ENCODE data around the gene SLC66A1. TPM values are rescaled to one million over a fixed set of nuclear protein-coding genes. Genes with fewer than 3 reads are reported as not detected.
"Not testable (repeated sequence)": the region's sequence is repeated elsewhere in the genome, so short reads cannot be mapped to it uniquely, and the experiment has no call there.

SLC66A1 gene
- total RNA-seq, 1 donor = 2.5 TPM

- no peak overlapping the region for H3K4me3 ChIP-seq (ENCODE audit: low read length)
- H3K9me3 ChIP-seq (ENCODE audit: low read depth, low read length) = no peaks in the 10 kb centered on the region
- peaks cover 6% of the 10 kb centered on the region for H3K4me1 ChIP-seq (ENCODE audit: insufficient read depth, low read length)
- H3K27me3 ChIP-seq (ENCODE audit: insufficient read depth, low read length) = no peaks in the 10 kb centered on the region
Observed at GRCh38 chr1:19287436-19288185, 24.5 kb upstream of the SLC66A1 start.

- H3K4me3 ChIP-seq (ENCODE audit: low read length); H3K27me3 ChIP-seq (ENCODE audit: insufficient read depth, low read length); H3K4me1 ChIP-seq (ENCODE audit: insufficient read depth, low read length); H3K9me3 ChIP-seq (ENCODE audit: low read depth, low read length): not testable (repeated sequence)
Observed at GRCh38 chr1:19288324-19289241, 23.5 kb upstream of the SLC66A1 start, which contains the start of gene AKR7A3. AKR7A3 (minus strand) TSS chr1:19288770; CDS start chr1:19288709, 61 bp downstream.

GRCh38 chr1:19289244-19289643, 22.9 kb upstream of the SLC66A1 start:
- H3K4me1 ChIP-seq (ENCODE audit: insufficient read depth, low read length) = peaks cover 6% of the 10 kb centered on the region
- H3K27me3 ChIP-seq (ENCODE audit: insufficient read depth, low read length) = no peaks in the 10 kb centered on the region
- H3K9me3 ChIP-seq (ENCODE audit: low read depth, low read length) = no peaks in the 10 kb centered on the region
- no peak overlapping the region for H3K4me3 ChIP-seq (ENCODE audit: low read length)

GRCh38 chr1:19294638-19295037, 17.5 kb upstream of the SLC66A1 start:
- Histone ChIP-seq H3K4me3 (ENCODE audit: low read length) (no peak overlapping the region), H3K9me3 (ENCODE audit: low read depth, low read length) (peaks cover 13% of the 10 kb centered on the region), H3K27me3 (ENCODE audit: insufficient read depth, low read length) (no peaks in the 10 kb centered on the region), H3K4me1 (ENCODE audit: insufficient read depth, low read length) (no peaks in the 10 kb centered on the region)

GRCh38 chr1:19300211-19300610, 11.9 kb upstream of the SLC66A1 start:
- Histone ChIP-seq H3K9me3 (ENCODE audit: low read depth, low read length) (peaks cover 3% of the 10 kb centered on the region), H3K4me3 (ENCODE audit: low read length) (no peak overlapping the region), H3K4me1 (ENCODE audit: insufficient read depth, low read length) (no peaks in the 10 kb centered on the region), H3K27me3 (ENCODE audit: insufficient read depth, low read length) (no peaks in the 10 kb centered on the region)

- H3K27me3 ChIP-seq (ENCODE audit: insufficient read depth, low read length); H3K9me3 ChIP-seq (ENCODE audit: low read depth, low read length); H3K4me3 ChIP-seq (ENCODE audit: low read length); H3K4me1 ChIP-seq (ENCODE audit: insufficient read depth, low read length): not testable (repeated sequence)
Observed at GRCh38 chr1:19304081-19304480, 8.0 kb upstream of the SLC66A1 start.

- Histone ChIP-seq H3K4me1 (ENCODE audit: insufficient read depth, low read length) (peaks cover 4% of the 10 kb centered on the region), H3K4me3 (ENCODE audit: low read length) (no peak overlapping the region), H3K9me3 (ENCODE audit: low read depth, low read length) (no peaks in the 10 kb centered on the region), H3K27me3 (ENCODE audit: insufficient read depth, low read length) (no peaks in the 10 kb centered on the region)
Observed at GRCh38 chr1:19305880-19306279, 6.2 kb upstream of the SLC66A1 start.

- no peaks in the 10 kb centered on the region for H3K27me3 ChIP-seq (ENCODE audit: insufficient read depth, low read length)
- peaks cover 13% of the 10 kb centered on the region for H3K4me1 ChIP-seq (ENCODE audit: insufficient read depth, low read length)
- H3K9me3 ChIP-seq (ENCODE audit: low read depth, low read length) = no peaks in the 10 kb centered on the region
- H3K4me3 ChIP-seq (ENCODE audit: low read length) = no peak overlapping the region
Observed at GRCh38 chr1:19306941-19307340, 5.2 kb upstream of the SLC66A1 start.

- no peaks in the 10 kb centered on the region for H3K9me3 ChIP-seq (ENCODE audit: low read depth, low read length)
- peaks cover 19% of the 10 kb centered on the region for H3K4me1 ChIP-seq (ENCODE audit: insufficient read depth, low read length)
Observed at GRCh38 chr1:19307794-19308508, 4.2 kb upstream of the SLC66A1 start.

GRCh38 chr1:19308509-19308907, 3.6 kb upstream of the SLC66A1 start:
- Histone ChIP-seq H3K4me3 (ENCODE audit: low read length) (no peak overlapping the region), H3K27me3 (ENCODE audit: insufficient read depth, low read length) (no peaks in the 10 kb centered on the region), H3K4me1 (ENCODE audit: insufficient read depth, low read length) (peaks cover 25% of the 10 kb centered on the region), H3K9me3 (ENCODE audit: low read depth, low read length) (no peaks in the 10 kb centered on the region)

More at GRCh38 chr1:19307794-19308508, 4.2 kb upstream of the SLC66A1 start:
- Histone ChIP-seq H3K4me3 (ENCODE audit: low read length) (no peak overlapping the region), H3K27me3 (ENCODE audit: insufficient read depth, low read length) (no peaks in the 10 kb centered on the region)

GRCh38 chr1:19309123-19309813, 2.9 kb upstream of the SLC66A1 start:
- Histone ChIP-seq H3K27me3 (ENCODE audit: insufficient read depth, low read length) (no peaks in the 10 kb centered on the region), H3K4me1 (ENCODE audit: insufficient read depth, low read length) (peaks cover 32% of the 10 kb centered on the region), H3K9me3 (ENCODE audit: low read depth, low read length) (no peaks in the 10 kb centered on the region), H3K4me3 (ENCODE audit: low read length) (no peak overlapping the region)

GRCh38 chr1:19310061-19310460, 2.1 kb upstream of the SLC66A1 start:
- Histone ChIP-seq H3K27me3 (ENCODE audit: insufficient read depth, low read length) (no peaks in the 10 kb centered on the region), H3K9me3 (ENCODE audit: low read depth, low read length) (no peaks in the 10 kb centered on the region), H3K4me1 (ENCODE audit: insufficient read depth, low read length) (peaks cover 40% of the 10 kb centered on the region), H3K4me3 (ENCODE audit: low read length) (no peak overlapping the region)

- Histone ChIP-seq H3K4me3 (ENCODE audit: low read length) (peak overlapping the region; percentile 74), H3K9me3 (ENCODE audit: low read depth, low read length) (no peaks in the 10 kb centered on the region), H3K4me1 (ENCODE audit: insufficient read depth, low read length) (peaks cover 49% of the 10 kb centered on the region), H3K27me3 (ENCODE audit: insufficient read depth, low read length) (no peaks in the 10 kb centered on the region)
Observed at GRCh38 chr1:19310720-19311502, 1.2 kb upstream of the SLC66A1 start.

- Histone ChIP-seq H3K9me3 (ENCODE audit: low read depth, low read length) (no peaks in the 10 kb centered on the region), H3K4me1 (ENCODE audit: insufficient read depth, low read length) (peaks cover 55% of the 10 kb centered on the region), H3K27me3 (ENCODE audit: insufficient read depth, low read length) (no peaks in the 10 kb centered on the region), H3K4me3 (ENCODE audit: low read length) (peak overlapping the region; percentile 74)
Observed at GRCh38 chr1:19311503-19311930, 609 bp upstream of the SLC66A1 start.
